HG03196 (cell line): ENCODE results near the gene APP.
A peak's percentile ranks its signal among the peaks of the same experiment; 100 is the strongest.

ENCODE experiments used
- ATAC-seq: cut with Tn5 transposase; IDR thresholded peaks from one replicate; pipeline ENCODE4 v1.9.1; 2021; ENCODE audit not compliant: unreplicated experiment

APP gene

DNA sequence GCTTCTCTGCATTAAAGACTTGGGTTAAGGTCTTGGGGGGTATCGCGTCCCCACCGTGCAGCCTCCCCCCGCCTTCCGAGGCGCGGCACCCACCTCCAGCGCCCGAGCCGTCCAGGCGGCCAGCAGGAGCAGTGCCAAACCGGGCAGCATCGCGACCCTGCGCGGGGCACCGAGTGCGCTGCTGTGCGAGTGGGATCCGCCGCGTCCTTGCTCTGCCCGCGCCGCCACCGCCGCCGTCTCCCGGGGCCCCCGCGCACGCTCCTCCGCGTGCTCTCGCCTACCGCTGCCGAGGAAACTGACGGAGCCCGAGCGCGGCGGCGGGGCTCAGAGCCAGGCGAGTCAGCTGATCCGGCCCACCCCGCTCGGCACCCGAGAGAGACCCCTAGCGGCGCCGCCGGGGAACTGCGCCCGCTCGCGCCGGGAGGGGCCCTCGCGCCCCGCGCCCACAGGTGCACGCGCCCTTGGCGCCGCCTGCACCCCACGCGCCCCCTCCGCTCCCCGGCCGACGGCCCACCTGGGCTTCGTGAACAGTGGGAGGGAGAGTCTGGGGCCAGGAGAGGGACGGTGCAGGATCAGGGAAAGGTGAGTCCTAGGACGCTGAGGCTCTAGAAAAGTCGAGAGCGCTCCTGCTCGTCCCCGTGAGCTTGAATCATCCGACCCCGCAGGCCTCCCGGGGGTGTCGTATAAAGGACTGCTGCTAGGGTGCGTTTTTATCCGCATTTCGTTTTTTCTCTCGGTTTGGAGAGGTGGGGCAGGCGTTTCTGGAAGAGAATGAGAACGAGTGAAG, at the start of gene APP:
Gene APP (minus strand): TSS at position 300 of the 787 bp plus-strand sequence. CDS start 150 bp downstream, at position 150.
- ATAC-seq = peak; percentile 87

GRCh38 chr21:26212220-26212619, 41.6 kb upstream of the APP start:
- no peak for ATAC-seq

GRCh38 chr21:26210614-26211013, 40.0 kb upstream of the APP start:
- ATAC-seq = no peak

- no peak for ATAC-seq
Observed at GRCh38 chr21:26207021-26207420, 36.5 kb upstream of the APP start.

GRCh38 chr21:26199456-26199855, 28.9 kb upstream of the APP start:
- no peak for ATAC-seq

DNA sequence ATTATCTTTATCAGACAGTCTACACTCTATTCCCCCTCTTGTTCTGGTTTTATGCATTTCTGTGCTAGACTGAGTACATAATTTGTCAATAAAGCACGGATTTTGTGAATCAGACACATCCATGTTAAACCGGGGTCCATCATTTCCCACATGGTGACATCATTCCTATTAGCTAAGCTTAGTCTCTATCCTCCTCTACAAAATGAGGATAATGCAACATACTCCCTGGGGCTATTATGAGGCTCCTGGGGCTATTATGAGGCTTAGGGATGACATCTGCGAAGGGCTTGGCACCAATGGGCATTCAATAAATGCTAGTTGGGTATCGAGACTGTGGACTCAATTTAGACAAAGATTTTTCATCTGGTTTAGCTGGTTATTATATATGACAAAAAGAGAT, 25.1 kb upstream of the APP start:
- ATAC-seq = no peak

DNA sequence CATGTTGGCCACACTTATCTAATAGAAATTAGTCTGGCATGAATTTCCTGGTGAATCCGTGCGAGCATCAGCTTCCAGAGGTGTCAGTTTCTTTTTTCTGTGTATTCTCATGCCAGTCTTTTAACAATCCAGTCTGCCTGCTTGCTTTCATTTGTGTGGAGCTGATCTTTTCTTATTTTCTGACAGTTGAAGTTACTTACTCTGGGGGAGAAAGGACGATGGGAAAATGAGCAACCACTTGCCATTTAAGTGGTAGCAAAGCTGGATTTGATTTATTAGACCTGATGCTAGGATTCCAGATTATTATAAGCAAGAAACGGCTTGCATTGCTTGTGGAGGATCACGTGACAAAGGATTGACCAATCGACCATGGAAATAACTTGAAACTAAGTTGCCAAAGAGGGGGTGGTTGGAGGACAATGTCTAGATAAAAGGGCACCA, 24.3 kb upstream of the APP start:
- ATAC-seq = no peak

DNA sequence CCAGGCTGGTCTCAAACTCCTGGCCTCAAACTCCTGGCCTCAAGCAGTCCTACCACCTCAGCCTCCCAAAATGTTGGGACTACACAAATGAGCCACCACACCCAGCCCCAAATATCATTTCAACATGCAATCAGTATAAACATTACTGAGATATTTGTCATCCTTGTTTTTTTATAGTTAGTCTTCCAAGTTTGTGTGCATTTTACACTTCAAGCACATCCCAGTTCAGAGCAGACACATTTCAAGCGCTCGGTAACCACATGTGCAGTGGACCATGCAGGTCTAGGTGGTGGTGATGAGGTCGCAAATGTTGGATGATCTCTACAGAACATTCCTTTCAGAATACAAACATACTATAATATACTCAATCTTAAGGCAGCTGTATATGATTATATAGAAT, 23.8 kb upstream of the APP start:
- ATAC-seq = no peak

- ATAC-seq = no peak
Observed at GRCh38 chr21:26191609-26192008, 21.0 kb upstream of the APP start.

GRCh38 chr21:26188422-26188821, 17.9 kb upstream of the APP start:
- no peak for ATAC-seq

- ATAC-seq = no peak
Observed at GRCh38 chr21:26185446-26185845, 14.9 kb upstream of the APP start.

DNA sequence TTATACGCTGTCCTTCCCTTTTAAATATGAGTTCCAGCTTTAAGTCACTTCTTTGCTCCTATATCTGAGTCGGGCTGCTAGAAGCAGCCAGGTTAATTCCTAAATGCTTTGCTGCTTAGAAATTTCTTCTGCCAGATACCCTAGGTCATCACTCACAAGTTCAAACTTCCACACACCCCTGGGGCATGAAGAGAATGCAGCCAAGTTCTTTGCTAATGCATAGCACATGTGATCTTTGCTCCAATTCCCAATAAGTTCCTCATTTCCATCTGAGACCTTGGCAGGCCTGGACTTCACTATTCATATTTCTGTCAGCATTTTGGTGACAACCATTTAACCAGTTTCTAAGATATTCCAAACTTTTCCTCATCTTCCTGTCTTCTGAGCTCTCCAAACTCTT, 14.5 kb upstream of the APP start:
- no peak for ATAC-seq

- no peak for ATAC-seq
Observed at GRCh38 chr21:26179501-26179900, 8.9 kb upstream of the APP start.

- no peak for ATAC-seq
Observed at GRCh38 chr21:26177746-26178426, 7.3 kb upstream of the APP start.

- no peak for ATAC-seq
Observed at GRCh38 chr21:26177187-26177586, 6.6 kb upstream of the APP start.

DNA sequence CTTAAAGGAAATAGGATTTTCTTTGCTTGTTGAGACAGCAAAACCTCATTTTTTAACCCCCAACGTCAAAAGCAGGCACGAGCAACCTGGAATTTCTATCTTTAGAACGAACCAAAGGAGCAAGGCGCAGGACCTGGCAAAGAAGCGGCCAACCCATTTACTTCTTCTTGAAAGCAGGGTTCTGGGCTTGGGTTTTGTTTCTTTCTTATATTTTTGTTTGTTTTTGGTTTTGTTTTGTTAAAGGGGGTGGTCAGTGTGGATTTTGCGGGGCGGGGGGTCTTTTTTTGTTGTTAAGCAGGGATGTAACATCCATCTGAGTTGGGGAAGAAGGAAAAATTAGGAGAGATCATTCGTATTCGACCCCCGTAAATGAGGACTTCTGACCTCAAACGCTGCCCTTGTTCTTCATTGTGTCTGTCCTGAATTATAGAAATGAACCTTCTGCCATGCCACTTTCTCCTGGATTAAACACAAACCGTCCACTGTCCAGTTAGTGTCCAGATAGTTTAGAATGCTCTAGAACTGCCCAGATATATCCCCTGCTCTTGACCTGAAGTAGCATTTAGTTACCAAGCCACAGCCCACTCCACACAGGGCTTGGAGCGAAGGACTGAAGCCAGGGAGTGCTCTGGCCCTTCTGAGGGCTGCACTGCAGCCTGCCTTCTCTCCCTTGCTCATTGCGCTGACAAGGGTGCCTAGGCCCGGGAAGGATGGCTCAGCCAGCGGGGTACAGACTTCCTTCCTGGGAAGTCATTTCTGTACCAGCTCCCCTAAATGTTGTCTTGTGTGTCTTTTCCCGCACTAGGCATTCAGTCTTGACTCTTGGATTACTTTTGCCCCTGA, 909 bp upstream of the APP start:
- ATAC-seq = no peak

DNA sequence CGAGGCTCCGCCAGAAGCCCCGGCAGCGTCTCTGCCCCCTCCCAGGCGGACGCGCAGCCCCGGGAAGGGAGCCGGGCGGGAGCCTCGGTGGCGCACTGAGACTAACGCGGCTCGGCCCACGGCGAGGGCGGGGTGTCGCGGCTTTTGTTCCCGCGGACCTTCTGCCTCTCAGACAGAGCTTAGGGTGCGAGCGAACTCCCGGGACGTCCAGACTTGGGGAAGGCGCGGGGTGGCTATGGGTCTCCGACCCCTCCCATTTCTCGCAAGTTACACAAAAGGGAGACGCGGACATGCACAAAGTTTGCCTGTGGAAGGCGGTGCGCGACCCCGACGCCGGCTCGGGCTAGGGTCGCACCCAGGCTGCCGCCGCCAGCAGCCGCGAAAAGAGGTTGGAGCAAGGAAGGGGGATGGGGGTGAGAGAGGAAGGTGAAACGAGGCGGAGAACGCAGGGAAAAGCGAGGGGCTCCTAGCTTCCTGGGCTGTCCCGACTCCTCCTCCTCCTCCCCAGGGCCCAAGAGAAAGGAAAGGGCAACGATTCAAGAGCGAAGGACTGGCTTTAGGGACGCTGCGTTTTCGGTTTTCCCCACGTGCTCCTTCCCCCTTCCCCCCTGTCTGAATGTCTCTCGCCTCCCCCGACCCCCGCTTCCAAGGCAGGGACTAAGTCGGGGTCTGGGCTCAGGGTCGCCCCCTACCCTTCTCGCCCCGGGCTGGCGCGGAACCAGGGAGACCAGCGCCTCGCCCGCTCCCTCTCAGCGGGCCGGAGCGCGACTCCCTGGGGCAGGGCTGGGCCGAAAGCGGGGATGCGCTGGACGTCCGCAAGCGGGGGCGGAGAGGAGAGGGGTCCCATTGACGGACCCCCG, 729 bp downstream of the APP start:
- peak; percentile 27 for ATAC-seq

DNA sequence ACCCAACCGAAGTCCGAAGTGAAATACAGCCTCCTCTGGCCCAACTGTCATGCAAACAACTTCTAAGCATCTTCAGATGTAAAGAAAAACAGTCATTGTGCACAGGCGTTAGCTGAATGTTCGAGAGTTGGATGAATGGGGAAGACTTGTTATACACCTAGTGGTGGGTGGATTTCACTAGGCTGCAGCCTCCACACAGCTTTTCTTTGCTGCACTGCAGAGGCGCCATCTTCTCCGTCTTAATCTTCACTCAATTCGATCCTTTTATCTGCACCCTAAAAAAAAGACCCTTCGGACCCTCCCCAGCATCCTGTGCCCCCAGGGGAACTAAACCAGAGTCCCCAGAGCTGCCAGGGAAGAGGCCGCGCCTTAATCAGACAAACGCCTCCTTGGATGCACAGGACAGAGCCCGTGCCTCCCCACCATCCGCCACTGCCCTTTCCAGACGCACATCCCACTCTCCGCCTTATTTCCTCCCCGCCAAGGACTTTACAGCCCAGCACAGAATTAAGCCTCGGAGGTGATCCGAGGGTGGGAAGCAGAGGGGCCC, 1.4 kb downstream of the APP start:
- ATAC-seq = peak; percentile 44

DNA sequence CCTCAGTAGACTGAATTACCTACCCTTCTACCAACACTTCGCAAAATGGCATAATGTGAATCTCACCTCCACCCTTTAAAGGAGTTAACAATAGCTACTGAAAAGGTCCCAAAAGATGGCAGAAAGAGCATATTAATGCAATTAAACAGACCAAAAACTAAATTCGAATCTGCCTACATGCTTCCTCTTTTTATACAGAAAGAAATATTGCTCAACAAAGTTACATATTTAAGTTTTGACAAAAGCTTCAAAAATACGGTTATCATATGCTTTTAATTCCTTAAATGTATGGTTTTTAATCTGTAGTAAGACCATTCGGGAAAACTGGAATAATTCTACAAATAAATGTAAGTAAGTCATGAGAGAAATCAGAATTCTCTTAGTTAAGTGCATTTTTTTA, 2.2 kb downstream of the APP start:
- ATAC-seq = no peak

DNA sequence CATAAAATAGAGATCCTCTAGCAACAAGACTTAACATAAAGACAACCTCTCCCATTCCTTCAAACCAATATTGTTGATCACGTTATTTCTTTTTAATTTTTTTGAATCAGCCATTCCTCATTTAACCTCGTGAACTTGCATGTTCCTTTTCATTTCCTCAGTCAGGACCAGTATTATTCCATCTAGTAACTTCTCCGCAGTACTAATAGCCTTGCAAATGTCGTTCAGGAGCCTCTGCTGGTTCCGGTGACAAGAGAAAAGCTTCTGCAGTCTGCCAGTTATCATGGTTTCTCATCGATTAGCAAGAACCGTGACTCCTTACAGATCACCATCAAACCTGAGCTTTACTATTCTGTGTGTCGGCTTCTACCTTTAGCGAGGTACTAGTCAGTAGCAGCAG, 3.0 kb downstream of the APP start:
- ATAC-seq = no peak
